CD14-positive monocyte (primary cell): ENCODE results near the gene PDE4D. TPM values are rescaled to one million over a fixed set of nuclear protein-coding genes. Genes with fewer than 3 reads are reported as not detected.
A peak's percentile ranks its signal among the peaks of the same experiment; 100 is the strongest.

Source experiments
- DNase-seq, 3 donors: peaks; one replicate each; pipeline ENCODE4 v3.0.0-alpha.2; 2011 to 2022
- H2AFZ ChIP-seq: 2 replicates; pipeline ENCODE4 v1.6.0; 2012; ENCODE audit warnings: mild to moderate bottlenecking, low read depth, low read length, inconsistent platforms; ENCODE audit not compliant: insufficient read depth, poor library complexity, severe bottlenecking
- H3K27ac ChIP-seq, 2 donors: 1 replicate in 1 of 2; 2 replicates in 1 of 2; pipeline ENCODE4 v1.5.1; 2012 to 2013; ENCODE audit warnings: low read length in 2 of 2, control low read depth in 1 of 2, inconsistent platforms in 1 of 2, low read depth in 1 of 2, mild to moderate bottlenecking in 1 of 2
- H3K27me3 ChIP-seq, 2 donors: one replicate each; pipeline versions ENCODE4 v1.6.0 to v1.6.1; 2011 to 2013; ENCODE audit warnings: low read length in 2 of 2; ENCODE audit not compliant: control insufficient read depth in 2 of 2, insufficient read depth in 2 of 2
- H3K36me3 ChIP-seq, 2 donors: replicated peaks in 1 of 2; 1 replicate in 1 of 2; 2 replicates in 1 of 2; pipeline versions ENCODE4 v1.5.1 to v1.6.1; 2012 to 2013; ENCODE audit warnings: low read length in 2 of 2, control low read depth in 1 of 2, inconsistent platforms in 1 of 2, mild to moderate bottlenecking in 1 of 2; ENCODE audit not compliant: insufficient read depth in 2 of 2, control insufficient read depth in 1 of 2
- H3K4me1 ChIP-seq, 2 donors: 1 replicate in 1 of 2; 2 replicates in 1 of 2; pipeline versions ENCODE4 v1.5.1 to v1.6.1; 2012 to 2013; ENCODE audit warnings: low read length in 2 of 2, control low read depth in 1 of 2, inconsistent platforms in 1 of 2, mild to moderate bottlenecking in 1 of 2, moderate library complexity in 1 of 2; ENCODE audit not compliant: insufficient read depth in 2 of 2, control insufficient read depth in 1 of 2
- H3K4me2 ChIP-seq: replicated peaks from 2 replicates; pipeline ENCODE3; 2012; ENCODE audit warnings: low read length, moderate library complexity, mild to moderate bottlenecking; ENCODE audit not compliant: poor library complexity, severe bottlenecking; ENCODE audit errors: extremely low read depth
- H3K4me3 ChIP-seq, 3 experiments: fragments of 200-600 bp in 1 of 3; sonication (generic) in 1 of 3; replicated peaks in 1 of 3; 1 replicate in 2 of 3; 2 replicates in 1 of 3; pipeline ENCODE4 v1.5.1; 2011 to 2013; ENCODE audit warnings: low read length in 3 of 3, mild to moderate bottlenecking in 3 of 3, control low read depth in 2 of 3, low read depth in 2 of 3, inconsistent platforms in 1 of 3, moderate library complexity in 1 of 3
- H3K79me2 ChIP-seq: 2 replicates; pipeline ENCODE4 v1.6.0; 2012; ENCODE audit warnings: mild to moderate bottlenecking, control low read depth, inconsistent platforms, low read length, moderate library complexity; ENCODE audit not compliant: insufficient read depth
- H3K9ac ChIP-seq: 2 replicates; pipeline ENCODE4 v1.6.0; 2017; ENCODE audit warnings: low read length, mild to moderate bottlenecking; ENCODE audit not compliant: insufficient read depth, poor library complexity, severe bottlenecking
- H3K9me3 ChIP-seq, 2 donors: replicated peaks in 1 of 2; 1 replicate in 1 of 2; 2 replicates in 1 of 2; pipeline versions ENCODE4 v1.5.1 to v1.6.1; 2012 to 2013; ENCODE audit warnings: low read length in 2 of 2, control low read depth in 1 of 2; ENCODE audit not compliant: control insufficient read depth in 1 of 2, insufficient read depth in 1 of 2
- H4K20me1 ChIP-seq: 2 replicates; pipeline ENCODE4 v1.6.0; 2012; ENCODE audit warnings: mild to moderate bottlenecking, low read length, control low read depth, moderate library complexity; ENCODE audit not compliant: insufficient read depth
- H3K27ac Mint-ChIP-seq, 7 donors: one replicate each; pipeline ENCODE4 v1.8.0; 2020; ENCODE audit warnings: mild to moderate bottlenecking in 7 of 7, mixed read lengths in 7 of 7, moderate library complexity in 6 of 7, inconsistent platforms in 2 of 7
- H3K27me3 Mint-ChIP-seq, 3 donors: one replicate each; pipeline ENCODE4 v1.8.0; 2021 to 2022; ENCODE audit warnings: low read depth in 3 of 3, mild to moderate bottlenecking in 3 of 3, mixed read lengths in 3 of 3, moderate library complexity in 3 of 3, inconsistent platforms in 1 of 3
- H3K36me3 Mint-ChIP-seq, 2 donors: one replicate each; pipeline ENCODE4 v1.8.0; 2020; ENCODE audit warnings: mixed read lengths in 2 of 2, inconsistent platforms in 1 of 2, mild to moderate bottlenecking in 1 of 2
- H3K4me1 Mint-ChIP-seq: one replicate; pipeline ENCODE4 v1.8.0; 2020; ENCODE audit warnings: mild to moderate bottlenecking, mixed read lengths
- H3K4me3 Mint-ChIP-seq, 2 donors: one replicate each; pipeline ENCODE4 v1.8.0; 2020; ENCODE audit warnings: mild to moderate bottlenecking in 2 of 2, mixed read lengths in 2 of 2, moderate library complexity in 1 of 2
- H3K9me3 Mint-ChIP-seq, 7 donors: one replicate each; pipeline ENCODE4 v1.8.0; 2020 to 2022; ENCODE audit warnings: mixed read lengths in 7 of 7, mild to moderate bottlenecking in 6 of 7, moderate library complexity in 6 of 7, inconsistent platforms in 2 of 7
- CTCF ChIP-seq: fragments of 200-600 bp; IDR thresholded peaks from one replicate; pipeline ENCODE4 v1.8.0; 2022; ENCODE audit warnings: antibody characterized with exemption, mild to moderate bottlenecking
- WGBS: methylation state at CpG from one replicate; pipeline ENCODE4 v1.1.5; 2013; ENCODE audit warnings: missing lambda C conversion rate; ENCODE audit not compliant: insufficient coverage; 5-methylcytosine and 5-hydroxymethylcytosine counted together
- intact Hi-C, 2 donors: fragments of 100-400 bp; cut with micrococcal nuclease; formaldehyde crosslinking; loops; one replicate each; pipeline versions ENCODE4 v1.15.0 to v1.15.1; 2023
- polyA plus RNA-seq, 3 donors: library from polyadenylated mRNA; depleted of rRNA in 1 of 3; unstranded in 2 of 3; stranded (reverse) in 1 of 3; fragments of 300-500 nt in 2 of 3; fragments of >200 nt in 1 of 3; fragmentation: Illumina TruSeq in 2 of 3; gene quantifications; 1 replicate in 2 of 3; 2 replicates in 1 of 3; pipeline ENCODE4 v1.2.3, GENCODE V29; 2012 to 2021

PDE4D gene
- polyA plus RNA-seq, 3 donors: 1.9 to 3.4 (median 2.8) TPM

GRCh38 chr5:59769832-59770231 lies 123.7 kb downstream of the PDE4D start:
- Mint-ChIP-seq H3K4me1 (peaks cover 14% of the 10 kb centered on the region), H3K27ac (no peak overlapping the region), H3K4me3 (no peak overlapping the region), H3K9me3 (no peaks in the 10 kb centered on the region), H3K27me3 (peaks cover 25 to 27% (median 26%) of the 10 kb centered on the region in 3 donors), H3K36me3 (peaks cover 5 to 9% of the 10 kb centered on the region in 2 donors)
- H3K36me3 ChIP-seq: no peaks in the 10 kb centered on the region
- peaks cover 18 to 30% of the 10 kb centered on the region in 2 donors for H3K27me3 ChIP-seq
- intact Hi-C loops: no loop called here
- H3K4me1 ChIP-seq: peaks cover 6% of the 10 kb centered on the region in 2 donors
- no peak overlapping the region for H3K9ac ChIP-seq
- TF ChIP-seq CTCF: no peak
- DNase-seq: no peak
- no peak overlapping the region for H3K4me2 ChIP-seq
- H3K79me2 ChIP-seq: no peaks in the 10 kb centered on the region
- no peak overlapping the region for H3K27ac ChIP-seq
- no peak overlapping the region for H3K4me3 ChIP-seq
- no peak overlapping the region for H2AFZ ChIP-seq
- H3K9me3 ChIP-seq: no peaks in the 10 kb centered on the region
- H4K20me1 ChIP-seq: no peaks in the 10 kb centered on the region

- no peak overlapping the region for H2AFZ ChIP-seq
- no peak for DNase-seq
- peaks cover 14% of the 10 kb centered on the region for H3K4me1 Mint-ChIP-seq
- no peaks in the 10 kb centered on the region for H3K9me3 ChIP-seq
- no peaks in the 10 kb centered on the region for H3K36me3 ChIP-seq
- no CpG with 5 or more reads among the region's 1 CpG for WGBS
- peak overlapping the region in 1 of 3 experiments; percentile 48 for H3K4me3 ChIP-seq
- peaks cover 5 to 9% of the 10 kb centered on the region in 2 donors for H3K36me3 Mint-ChIP-seq
- H3K79me2 ChIP-seq: no peaks in the 10 kb centered on the region
- no peaks in the 10 kb centered on the region for H4K20me1 ChIP-seq
- H3K27me3 ChIP-seq: peaks cover 18 to 30% of the 10 kb centered on the region in 2 donors
- peaks cover 25 to 27% (median 26%) of the 10 kb centered on the region in 3 donors for H3K27me3 Mint-ChIP-seq
- no peak overlapping the region for H3K27ac Mint-ChIP-seq
- intact Hi-C loops: no loop called here
- H3K4me3 Mint-ChIP-seq: peak overlapping the region in 1 of 2 donors; percentile 30
- no peak for TF ChIP-seq CTCF
- H3K27ac ChIP-seq: no peak overlapping the region
- H3K4me2 ChIP-seq: no peak overlapping the region
- no peaks in the 10 kb centered on the region for H3K9me3 Mint-ChIP-seq
- H3K9ac ChIP-seq: no peak overlapping the region
- peaks cover 6% of the 10 kb centered on the region in 2 donors for H3K4me1 ChIP-seq
Measured at GRCh38 chr5:59769041-59769360, 124.5 kb downstream of the PDE4D start.
